Measurements from ENCODE around the gene SLC7A9. TPM values are rescaled to one million over a fixed set of nuclear protein-coding genes. Genes with fewer than 3 reads are reported as not detected.
"Not testable (repeated sequence)": the region's sequence is repeated elsewhere in the genome, so short reads cannot be mapped to it uniquely, and the experiment has no call there.

SLC7A9 gene
- 0.61 TPM for polyA plus RNA-seq (ENCODE audit: insufficient read length)

DNA sequence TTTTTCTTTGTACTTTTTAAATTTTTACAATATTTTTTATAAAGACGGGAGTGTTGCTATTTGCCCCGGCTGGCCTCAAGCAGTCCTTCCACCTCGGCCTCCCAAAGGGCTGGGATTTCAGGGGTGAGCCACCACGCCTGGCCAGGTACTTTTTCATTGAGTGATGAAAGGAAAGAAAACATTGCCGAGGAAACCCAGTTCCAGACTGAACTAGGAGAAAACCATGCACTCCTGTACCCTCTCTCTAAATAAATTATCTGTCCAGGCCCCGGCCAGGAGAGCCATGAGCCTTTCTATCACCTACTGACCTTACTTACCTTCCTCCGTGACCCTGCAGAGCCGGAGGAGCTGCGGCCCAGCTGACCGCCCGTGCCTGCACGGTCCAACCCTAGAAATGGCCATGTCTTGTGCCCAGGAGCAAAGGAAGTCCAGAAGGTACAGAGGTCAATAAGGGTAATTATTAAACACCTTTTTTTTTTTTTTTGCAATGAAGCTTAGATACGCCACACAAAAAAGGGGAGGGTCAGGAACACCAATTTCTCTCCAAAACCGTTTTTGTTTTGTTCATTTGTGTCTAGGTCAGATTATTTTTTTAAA lies at the start of gene SLC7A9:
Gene SLC7A9, minus strand, starts transcription at position 399 of the 597 bp plus-strand sequence. CDS start 1,233 bp downstream, outside the sequence.
- no peak for DNase-seq

DNA sequence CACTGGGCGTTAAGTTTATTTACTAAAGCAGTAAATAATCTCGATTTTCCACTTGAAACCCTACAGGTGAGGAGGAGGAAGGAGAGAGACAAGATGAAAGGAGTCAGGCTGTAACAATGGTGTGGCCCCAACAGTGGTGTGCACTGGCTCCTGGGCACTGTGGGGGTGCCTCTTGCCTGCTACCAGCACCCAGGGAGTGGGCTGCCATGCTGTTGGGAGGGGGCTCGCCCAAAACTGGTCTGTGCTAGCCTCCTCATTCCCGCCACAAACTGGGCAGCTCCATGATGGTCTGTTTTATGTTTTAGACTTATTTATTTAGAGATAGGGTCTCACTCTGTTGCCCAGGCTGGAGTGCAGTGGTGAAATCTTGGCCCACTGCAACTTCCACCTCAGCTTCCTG lies 49.8 kb upstream of the SLC7A9 start:
- DNase-seq, result no peak

DNA sequence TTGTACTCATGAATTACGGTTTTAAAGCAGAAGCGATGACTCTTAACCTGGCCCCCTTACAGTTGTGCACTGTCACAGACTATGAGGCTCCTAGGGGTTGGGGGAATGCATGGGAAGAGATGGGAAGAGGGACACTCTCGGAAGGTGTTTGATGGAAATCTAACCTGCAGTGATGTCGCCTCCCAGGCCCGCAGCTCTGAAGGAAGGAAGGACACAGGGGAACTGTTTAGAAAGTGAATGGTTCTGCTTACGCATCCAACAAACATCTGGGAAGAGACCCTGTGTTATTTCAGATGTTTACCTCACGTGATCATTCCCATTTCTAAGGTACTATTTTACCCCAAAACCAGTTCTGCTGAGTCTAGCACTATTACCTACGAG lies 48.0 kb upstream of the SLC7A9 start:
- no peak for DNase-seq

DNA sequence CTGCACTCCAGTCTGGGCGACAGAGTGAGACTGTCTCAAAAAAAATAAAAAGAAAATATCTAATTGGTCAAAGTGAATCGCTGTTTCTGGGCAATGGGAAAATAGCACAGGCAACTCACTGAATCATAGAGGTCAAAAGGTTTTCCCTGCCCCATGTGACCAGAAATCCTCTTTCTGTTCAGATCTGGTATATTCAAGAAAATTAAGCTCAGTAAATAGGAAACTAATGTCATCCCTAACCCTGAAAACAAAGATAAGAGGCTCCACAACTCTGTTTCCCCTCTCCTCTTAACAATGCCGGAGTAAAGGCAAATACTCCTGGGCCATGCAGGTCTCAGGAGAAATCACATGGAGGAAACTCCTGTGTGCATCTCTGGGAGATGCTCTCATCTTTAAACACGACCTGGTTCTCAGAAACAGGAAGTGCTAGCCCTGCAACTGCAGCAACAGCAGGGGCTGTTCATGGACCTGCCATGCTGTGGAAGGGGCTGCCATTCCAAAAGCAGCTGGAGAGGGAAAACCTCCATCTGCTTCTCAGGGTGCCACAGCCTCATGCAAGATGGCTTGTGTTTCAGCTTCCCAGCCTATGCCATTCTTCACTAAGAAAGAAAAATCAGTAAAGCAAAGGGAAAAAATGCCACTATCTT lies 47.5 kb upstream of the SLC7A9 start:
- DNase-seq, result no peak

DNA sequence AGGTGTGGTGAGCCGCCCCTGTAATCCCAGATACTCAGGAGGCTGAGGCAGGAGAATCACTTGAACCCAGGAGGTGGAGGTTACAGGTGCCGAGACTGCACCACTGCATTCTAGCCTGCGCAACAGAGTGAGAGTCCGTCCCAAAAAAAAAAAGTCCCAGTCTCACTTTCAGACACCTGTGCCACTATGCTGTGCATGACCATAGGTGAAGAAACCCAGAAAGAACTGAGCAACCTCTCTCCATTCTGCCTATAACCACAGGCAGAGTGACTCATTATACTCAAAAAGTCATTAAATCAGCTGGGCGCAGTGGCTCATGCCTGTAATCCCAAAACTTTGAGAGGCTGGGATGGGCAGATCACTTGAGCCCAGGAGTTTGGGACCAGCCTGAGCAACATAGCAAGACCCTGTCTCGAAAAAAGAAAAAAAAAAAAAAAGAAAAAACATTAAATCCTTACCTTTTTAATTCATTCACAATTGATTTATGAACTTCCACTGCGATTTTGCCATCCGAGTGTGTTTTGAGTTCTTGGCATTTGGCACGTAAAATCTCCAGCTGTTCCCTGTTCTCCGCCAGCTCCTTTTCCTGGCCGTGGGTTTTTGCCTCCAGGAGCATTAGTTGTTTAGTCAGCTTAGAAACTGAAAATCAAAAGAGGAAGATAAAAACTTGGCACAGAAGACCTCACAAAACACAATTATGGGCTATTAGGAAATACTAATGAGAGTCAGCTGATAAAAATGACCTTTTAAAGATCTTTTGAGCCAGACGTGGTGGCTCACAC lies 45.5 kb upstream of the SLC7A9 start:
- no peak for DNase-seq

DNA sequence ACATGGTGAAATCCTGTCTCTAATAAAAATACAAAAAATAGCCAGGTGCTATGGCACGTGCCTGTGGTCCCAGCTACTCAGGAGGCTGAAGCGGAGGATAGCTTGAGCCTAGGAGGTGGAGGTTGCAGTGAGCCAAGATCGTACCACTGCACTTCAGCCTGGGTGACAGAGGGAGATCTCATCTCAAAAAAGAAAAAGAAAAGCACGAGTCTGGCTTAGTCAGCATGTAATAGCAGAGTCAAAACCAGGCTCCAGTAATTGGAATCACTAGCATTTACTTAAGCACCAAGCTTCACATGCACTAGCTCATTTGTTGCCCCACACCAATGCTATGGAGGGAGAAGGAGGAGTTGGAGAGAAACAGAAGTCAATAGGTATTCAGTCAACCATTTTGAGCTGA lies 41.9 kb upstream of the SLC7A9 start:
- no peak for DNase-seq

DNA sequence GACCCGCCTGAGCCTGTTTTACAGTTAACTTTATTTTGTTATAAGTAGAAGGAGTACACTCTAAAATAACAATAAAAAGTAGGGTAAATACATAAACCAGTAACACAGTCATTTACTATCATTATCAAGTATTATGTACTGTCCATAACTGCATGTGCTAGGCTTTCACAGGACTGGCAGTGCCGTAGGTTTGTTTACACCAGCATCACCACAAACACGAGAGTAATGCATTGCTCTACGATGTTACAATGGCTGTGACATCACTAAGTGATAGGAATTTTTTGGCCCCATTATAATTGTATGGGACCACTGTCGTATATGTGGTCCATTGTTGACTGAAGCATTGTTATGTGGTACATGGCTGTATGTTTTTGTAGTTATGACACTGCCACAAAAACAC lies 41.3 kb upstream of the SLC7A9 start:
- DNase-seq, result no peak

DNA sequence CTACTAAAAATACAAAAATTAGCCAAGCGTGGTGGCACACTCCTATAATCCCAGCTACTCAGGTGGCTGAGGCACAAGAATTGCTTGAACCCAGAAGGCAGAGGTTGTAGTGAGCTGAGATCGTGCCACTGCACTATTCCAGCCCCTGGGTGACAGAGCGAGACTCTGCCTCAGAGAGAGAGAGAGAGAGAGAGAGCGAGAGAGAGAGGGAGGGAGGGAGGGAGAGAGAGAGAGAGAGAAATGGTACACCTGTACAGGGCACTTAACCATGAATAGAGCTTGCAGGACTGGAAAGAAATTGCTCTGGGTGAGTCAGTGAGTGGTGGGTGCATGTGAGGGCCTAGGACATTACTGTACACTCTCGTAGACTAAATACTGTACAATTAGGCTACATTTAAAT lies 40.5 kb upstream of the SLC7A9 start:
- no peak for DNase-seq

DNA sequence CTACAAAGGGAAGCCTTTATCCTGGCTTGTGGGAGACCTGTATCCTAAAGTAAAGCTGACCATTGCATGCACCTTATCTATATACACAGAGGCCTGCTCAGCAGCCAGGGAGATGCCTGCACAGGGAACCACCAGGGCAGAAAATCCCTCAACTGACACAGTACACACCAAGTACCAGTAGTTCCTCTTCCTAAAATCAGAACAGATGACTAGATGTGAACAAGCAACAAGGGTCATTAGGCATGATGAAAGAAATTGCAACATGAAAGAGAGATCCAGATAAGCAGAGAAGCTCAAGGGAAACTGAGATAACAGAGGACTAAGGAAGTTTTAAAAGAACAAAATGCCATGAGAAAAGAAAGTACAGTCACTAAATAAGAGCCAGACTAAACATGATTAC lies 39.7 kb upstream of the SLC7A9 start:
- no peak for DNase-seq

DNA sequence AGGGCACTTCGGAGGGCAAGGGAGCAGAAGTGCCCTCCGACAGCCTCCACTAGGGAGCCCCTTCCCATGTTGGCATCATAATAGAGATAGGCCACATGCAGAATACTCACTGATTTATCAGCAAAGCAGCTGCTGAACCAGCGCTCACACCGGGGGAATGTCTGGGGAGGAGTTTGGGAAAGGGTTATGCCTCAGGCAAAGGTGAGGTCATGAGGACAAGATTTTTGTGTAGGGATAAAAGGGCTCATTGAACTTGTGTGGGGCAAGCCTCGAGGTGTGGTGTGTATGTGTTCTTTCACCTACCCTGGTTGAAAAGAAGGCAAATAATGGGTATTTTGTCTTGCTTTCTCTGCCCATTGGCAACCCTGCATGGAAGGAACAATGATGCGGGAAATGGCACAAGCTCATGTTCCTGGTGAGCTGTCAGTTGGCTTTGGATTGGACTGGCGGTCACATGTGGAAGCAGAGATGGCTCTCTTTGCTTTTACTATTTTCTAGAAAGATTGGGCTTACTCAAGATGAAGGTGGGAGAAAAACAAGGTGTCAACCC lies 39.1 kb upstream of the SLC7A9 start:
- no peak for DNase-seq

DNA sequence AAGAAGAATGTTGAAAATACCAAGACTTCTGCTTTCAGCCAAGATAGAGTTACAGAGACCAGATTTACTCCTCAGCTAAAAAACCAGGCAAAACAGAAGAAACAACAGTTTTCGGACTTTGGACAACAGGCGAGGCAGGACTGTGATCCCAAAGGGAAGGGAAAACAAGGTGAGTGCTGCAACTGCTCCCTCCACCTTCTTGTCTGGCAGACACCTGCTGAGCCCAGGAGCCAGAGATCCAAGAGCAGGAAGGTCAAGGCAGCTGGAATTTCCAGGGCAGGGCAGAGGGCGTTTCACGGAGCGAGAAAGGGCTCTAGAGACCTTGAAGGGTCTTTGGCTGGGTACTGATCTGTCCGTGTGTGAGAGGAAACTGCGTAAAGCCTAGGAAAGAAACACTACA lies 32.9 kb upstream of the SLC7A9 start:
- DNase-seq, result no peak

DNA sequence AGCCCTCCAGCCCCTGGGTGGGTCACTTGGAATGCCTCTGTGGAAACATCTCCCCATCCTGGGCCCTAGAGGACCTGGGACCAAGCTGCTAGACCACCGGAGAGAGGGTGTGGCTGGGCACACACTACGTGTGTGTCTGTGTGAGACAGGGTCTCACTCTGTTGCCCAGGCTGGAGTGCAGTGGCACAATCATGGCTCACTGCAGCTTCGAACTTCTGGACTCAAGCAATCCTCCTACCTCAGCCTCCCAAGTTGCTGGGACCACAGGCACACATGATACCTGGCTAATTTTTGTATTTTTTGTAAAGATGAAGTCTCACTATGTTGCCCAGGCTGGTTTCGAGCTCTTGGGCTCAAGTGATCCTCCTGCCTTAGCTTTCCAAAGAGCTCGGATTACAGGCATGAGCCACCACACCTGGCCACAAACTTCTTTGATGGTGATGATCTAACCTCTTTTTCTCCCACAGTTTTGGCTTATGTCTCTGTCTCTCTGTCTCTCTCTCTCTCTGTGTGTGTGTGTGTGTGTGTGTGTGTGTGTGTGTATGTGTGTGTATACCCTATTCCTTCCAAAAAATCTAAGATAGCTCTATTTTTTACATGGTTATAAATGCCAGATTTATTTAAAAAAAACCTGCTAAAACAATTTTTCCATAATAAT lies 32.1 kb upstream of the SLC7A9 start:
- DNase-seq, result no peak

DNA sequence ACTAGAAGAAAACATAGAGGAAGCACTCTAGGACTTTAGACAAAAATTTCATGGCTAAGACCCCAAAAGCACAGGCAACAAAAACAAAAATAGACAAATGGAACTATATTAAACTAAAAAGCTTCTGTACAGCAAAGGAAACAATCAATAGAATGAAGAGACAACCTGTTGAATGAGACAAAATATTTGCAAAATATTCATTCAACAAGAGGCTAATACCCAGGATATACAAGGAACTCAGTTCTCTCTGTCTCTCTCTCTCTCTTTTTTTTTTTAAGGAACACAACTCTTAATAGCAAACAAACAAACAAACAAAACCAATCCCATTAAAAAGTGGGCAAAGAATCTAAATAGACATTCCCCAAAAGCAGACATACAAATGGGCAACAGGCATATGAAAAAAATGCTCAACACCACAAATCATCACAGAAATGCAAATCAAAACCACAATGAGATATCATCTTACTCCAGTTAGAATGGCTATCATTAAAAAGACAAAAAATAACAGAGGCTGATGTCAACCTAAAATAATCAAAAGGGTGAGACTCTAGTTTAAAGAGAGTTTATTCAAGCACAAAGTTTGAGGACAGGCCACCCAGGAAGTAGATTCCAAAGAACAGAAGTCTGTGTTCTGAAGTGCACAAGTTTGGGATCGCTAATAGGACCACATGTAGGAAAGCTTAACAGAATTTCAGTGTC lies 27.1 kb upstream of the SLC7A9 start:
- DNase-seq, result no peak

DNA sequence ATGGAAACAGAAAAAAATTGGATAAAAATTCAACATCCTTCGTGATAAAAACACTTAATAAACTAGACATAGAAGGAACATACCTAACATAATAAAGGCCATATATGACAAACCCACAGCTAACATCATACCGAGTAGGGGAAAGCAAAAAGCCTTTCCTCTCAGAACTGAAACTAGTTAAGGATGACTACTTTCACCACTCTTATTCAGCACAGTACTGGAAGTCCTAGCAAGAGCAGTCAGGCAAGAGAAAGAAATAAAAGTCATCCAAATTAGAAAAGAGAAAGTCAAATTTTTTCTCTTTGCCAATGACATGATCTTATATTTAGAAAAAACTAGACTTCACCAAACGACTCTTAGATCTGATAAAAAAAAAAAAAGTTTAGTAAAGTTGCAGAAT lies 25.8 kb upstream of the SLC7A9 start:
- no peak for DNase-seq

DNA sequence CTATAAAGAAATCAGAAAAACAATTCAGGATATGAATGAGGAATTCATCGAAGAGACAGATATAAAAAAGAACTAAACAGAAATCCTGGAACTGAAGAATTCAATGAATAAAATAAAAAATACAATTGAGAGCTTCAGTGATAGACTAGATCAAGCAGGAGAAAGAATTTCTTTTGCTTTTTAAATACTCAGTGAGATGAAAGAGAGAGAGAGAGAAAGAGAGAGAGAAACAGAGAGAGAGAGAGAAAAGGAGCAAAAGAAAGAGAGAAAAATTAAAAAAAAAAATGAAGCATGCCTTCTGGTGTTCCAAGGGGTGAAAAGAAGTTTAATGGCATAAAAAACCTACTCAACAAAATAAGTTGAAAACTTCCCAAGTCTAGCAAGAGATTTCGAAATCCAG lies 22.0 kb upstream of the SLC7A9 start:
- no peak for DNase-seq

DNA sequence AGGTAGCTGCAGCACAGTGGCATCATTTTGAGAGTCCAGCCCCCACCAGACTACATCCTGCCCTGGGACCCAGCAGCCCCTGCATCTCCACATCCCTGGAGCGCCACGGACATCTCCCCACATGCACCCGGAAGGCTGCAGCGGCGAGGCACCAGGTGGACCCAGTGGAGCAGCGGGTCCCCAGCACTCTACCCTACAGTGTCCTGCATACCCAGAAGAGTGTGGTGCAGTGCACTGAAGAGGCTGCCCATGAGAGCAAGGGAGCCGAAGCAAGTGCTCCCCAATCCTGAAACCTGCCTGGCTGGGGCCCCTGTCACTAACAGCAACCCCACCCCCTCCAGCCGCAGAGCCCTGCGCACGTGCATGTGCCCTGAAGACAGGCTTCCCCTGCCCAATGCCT lies 21.3 kb upstream of the SLC7A9 start:
- DNase-seq, result no peak

DNA sequence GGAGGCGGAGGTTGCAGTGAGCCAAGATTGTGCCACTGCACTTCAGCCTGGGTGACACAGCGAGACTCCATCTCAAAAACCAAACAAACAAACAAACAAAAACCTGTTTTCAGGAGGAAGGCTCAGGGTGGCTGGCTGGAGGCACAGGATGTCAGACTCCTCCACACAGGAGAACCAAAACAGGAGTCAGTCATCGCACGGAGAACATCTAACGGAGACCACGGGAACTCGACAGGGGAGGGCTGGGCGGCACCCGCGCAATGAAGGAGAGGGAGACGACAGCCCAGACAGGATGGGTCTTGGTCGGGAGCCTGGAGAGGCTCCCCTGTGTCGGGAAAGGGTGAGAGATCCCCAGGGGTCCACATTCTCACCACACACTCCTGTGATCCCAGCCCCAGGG lies 20.8 kb upstream of the SLC7A9 start:
- DNase-seq, result no peak

DNA sequence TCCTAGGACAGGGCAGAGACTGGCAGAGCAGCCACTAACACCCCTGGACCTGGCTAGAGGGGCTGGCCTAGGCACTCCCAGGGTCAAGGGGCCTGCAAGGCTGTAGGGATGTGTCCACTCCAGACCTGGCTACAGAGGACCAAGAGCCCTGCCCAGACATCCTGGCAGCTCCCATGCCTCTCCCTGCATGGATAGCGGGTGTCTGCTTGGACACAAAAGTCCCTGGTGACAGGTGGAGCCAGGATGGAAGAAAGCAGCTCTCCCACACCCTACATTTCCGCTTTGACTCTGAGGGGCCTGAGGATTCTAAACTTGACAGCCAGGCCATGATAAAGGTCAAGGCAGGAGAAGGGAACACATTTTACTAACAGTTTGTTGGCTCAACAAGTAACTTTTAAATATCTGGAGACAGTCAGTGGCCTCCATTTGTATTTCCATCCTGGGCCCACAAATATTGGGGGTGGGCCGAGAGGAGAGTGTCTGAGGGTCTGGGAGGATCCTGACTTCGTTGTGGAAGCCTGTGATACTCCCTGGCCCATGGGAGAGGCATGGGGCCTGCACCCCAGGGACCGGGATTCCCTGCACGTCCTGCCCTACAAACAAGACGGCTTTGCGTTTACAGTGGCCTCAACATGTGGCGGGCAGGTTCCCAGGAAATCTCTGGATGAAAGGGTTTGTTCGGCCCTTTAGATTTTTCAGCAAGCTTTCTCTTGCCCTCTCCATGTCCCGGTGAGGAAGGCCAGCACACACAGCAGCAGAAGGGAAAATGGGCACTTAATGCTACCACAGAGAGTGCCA lies 19.8 kb upstream of the SLC7A9 start:
- DNase-seq, result no peak

DNA sequence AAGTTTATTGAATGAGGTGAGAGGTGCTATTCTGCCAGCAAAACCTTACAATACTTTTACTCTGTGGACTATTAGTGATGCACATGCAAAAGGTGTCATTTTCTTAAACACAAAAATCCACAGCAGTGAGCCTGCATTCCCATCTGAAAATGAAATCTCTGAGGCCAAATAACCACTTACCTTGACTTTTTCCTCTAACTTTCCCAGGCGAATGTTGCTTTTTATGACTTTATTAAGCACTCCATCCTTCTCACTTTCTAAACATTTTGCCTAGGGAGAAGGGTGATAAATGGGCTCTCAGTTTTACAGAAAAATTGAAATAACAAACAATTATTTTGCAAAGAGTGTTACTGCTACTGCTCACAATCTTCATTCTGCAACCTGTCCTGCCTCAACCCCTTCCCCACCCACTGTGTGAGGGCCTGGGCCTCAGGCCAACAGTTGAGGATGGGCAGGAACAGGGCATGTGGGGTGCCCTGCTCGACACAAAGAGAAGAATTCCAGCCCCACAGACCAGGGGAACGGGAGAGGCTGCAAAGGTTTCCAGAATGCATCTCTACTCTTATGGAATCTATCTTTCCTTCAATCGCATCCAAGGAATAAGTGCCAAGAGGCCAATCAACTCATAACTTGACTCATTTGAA lies 18.1 kb upstream of the SLC7A9 start:
- DNase-seq, result no peak

DNA sequence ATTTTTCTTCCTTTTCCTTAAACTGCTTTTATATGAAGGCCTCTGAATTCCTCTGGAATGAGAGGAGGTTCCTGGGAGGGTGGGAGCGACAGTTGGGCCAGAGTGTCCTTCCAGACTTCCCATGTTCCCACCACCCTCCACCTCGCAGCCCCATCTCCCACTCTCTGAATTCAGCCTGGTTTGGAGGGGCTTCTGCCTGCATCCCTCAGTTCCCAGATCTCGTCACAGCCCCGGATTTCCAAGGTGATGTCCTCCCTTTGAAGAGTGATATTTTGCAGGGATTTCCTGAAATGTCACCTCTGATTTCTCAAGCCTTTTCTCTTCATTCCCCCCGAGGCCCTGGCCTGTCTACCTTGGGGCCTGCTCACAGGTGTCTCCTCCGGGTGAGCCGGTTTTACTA lies 16.7 kb upstream of the SLC7A9 start:
- no peak for DNase-seq

DNA sequence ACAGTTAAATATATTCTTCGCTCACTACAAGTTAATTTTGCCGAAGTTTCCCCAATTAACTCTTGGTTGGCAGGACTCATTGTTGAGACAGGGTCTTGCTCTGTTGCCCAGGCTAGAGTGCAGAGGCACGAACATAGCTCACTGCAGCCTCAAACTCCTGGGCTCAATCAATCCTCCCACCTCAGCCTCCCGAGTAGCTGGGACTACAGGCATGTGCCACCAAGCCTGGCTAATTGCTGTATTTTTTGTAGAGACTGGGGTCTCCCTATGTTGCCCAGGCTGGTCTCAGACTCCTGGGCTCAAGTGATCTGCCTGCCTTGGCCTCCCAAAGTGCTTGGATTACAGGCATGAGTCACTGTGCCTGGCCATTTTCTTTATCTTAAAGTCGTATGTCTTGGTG lies 15.7 kb upstream of the SLC7A9 start:
- not testable (repeated sequence) for DNase-seq

Measured in hindlimb muscle (tissue), 1 donor.